GM23338 (cell line): Measurements from ENCODE around the gene PIK3C3.

Source experiments
- EZH2 ChIP-seq: fragments of 200-600 bp; sonication (generic); IDR thresholded peaks from one replicate; pipeline ENCODE4 v1.8.0; 2017; ENCODE audit warnings: antibody characterized with exemption, mild to moderate bottlenecking, low read depth; ENCODE audit not compliant: unreplicated experiment
- TF ChIP-seq, protein P1 (sequence below), 2 experiments: fragments of 200-600 bp in 1 of 2; sonication (generic) in 1 of 2; conservative IDR thresholded peaks; 2 replicates each; pipeline versions ENCODE4 v1.5.1 to v1.6.1; 2016 to 2017; ENCODE audit warnings: antibody characterized with exemption in 2 of 2, low read depth in 2 of 2, mild to moderate bottlenecking in 2 of 2, moderate library complexity in 1 of 2

DNA sequence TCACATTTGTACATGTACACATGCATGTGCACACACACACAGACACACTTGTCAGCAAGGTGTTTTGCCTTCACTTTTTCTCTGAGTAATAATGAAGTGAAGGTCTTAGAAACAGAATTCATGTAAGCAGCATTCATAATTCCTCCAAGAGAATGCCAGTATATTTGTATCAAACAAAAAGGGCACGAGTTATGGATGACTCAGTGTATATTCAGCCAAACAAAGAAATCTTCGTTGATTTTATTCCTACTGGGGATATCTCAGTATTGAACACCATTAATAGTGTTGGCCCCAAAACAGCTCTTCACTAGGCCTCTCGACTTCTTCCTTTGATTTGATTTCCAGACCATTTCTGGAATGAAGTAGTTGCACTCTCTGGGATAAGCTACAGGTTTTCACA is 125.3 kb downstream of the PIK3C3 start:
- TF ChIP-seq, protein P1, sequence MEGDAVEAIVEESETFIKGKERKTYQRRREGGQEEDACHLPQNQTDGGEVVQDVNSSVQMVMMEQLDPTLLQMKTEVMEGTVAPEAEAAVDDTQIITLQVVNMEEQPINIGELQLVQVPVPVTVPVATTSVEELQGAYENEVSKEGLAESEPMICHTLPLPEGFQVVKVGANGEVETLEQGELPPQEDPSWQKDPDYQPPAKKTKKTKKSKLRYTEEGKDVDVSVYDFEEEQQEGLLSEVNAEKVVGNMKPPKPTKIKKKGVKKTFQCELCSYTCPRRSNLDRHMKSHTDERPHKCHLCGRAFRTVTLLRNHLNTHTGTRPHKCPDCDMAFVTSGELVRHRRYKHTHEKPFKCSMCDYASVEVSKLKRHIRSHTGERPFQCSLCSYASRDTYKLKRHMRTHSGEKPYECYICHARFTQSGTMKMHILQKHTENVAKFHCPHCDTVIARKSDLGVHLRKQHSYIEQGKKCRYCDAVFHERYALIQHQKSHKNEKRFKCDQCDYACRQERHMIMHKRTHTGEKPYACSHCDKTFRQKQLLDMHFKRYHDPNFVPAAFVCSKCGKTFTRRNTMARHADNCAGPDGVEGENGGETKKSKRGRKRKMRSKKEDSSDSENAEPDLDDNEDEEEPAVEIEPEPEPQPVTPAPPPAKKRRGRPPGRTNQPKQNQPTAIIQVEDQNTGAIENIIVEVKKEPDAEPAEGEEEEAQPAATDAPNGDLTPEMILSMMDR (conservative IDR thresholded peaks at IDR 0.05; ENCODE audit: low read depth in 2 of 2) = no peak
- TF ChIP-seq EZH2 = no peak
